H1 (cell line): Measurements from ENCODE around the gene OSMR. TPM values are rescaled to one million over a fixed set of nuclear protein-coding genes. Genes with fewer than 3 reads are reported as not detected.

Source experiments
- CTCF ChIA-PET: fragments of 300-600 bp; sonication (Branson Sonifier 250); formaldehyde crosslinking; loops from one replicate; lab custom pipeline; 2021; ENCODE audit not compliant: partially characterized antibody; lab: Charles Lee
- POLR2A ChIA-PET: fragments of 300-600 bp; sonication (Branson Sonifier 250); formaldehyde crosslinking; loops from one replicate; lab custom pipeline; 2021; ENCODE audit warnings: inconsistent platforms; ENCODE audit not compliant: partially characterized antibody; lab: Charles Lee
- DNase-seq, 2 experiments: peaks; one replicate each; pipeline versions ENCODE4 v3.0.0 to v3.0.0-alpha.2; 2010 to 2022; ENCODE audit warnings: low spot score in 2 of 2, low read depth in 1 of 2, mixed read lengths in 1 of 2
- FAIRE-seq: peaks from 2 replicates; lab custom pipeline; 2011; peaks lifted over from hg19 to GRCh38; lab: Jason Lieb, UNC
- H2AFZ ChIP-seq: 2 replicates; pipeline ENCODE4 v1.8.1; 2012; ENCODE audit warnings: low read length, inconsistent platforms
- H2AK5ac ChIP-seq: 2 replicates; pipeline ENCODE4 v1.6.1; 2013; ENCODE audit warnings: low read depth, low read length
- H2BK120ac ChIP-seq: replicated peaks from 2 replicates; pipeline ENCODE3; 2013; ENCODE audit warnings: low read depth, low read length, inconsistent platforms
- H2BK12ac ChIP-seq: 2 replicates; pipeline ENCODE4 v1.6.1; 2013; ENCODE audit warnings: low read depth, low read length
- H2BK15ac ChIP-seq: 2 replicates; pipeline ENCODE4 v1.6.1; 2013; ENCODE audit warnings: low read length
- H2BK20ac ChIP-seq: 2 replicates; pipeline ENCODE4 v1.6.1; 2013; ENCODE audit warnings: low read length
- H2BK5ac ChIP-seq: 2 replicates; pipeline ENCODE4 v1.6.1; 2013; ENCODE audit warnings: low read depth, low read length
- H3K14ac ChIP-seq: 2 replicates; pipeline ENCODE4 v1.6.1; 2013; ENCODE audit warnings: inconsistent platforms; ENCODE audit not compliant: insufficient read length
- H3K18ac ChIP-seq: 2 replicates; pipeline ENCODE4 v1.6.1; 2013; ENCODE audit warnings: low read length; ENCODE audit errors: extremely low read depth
- H3K23ac ChIP-seq: 2 replicates; pipeline ENCODE4 v1.6.1; 2013; ENCODE audit warnings: inconsistent platforms; ENCODE audit not compliant: insufficient read length
- H3K23me2 ChIP-seq: 2 replicates; pipeline ENCODE4 v1.6.1; 2013; ENCODE audit warnings: low read depth, low read length
- H3K27ac ChIP-seq: 2 replicates; pipeline ENCODE4 v1.6.1; 2011; ENCODE audit warnings: low read depth, low read length, inconsistent platforms
- H3K27me3 ChIP-seq, 4 experiments: replicated peaks in 1 of 4; 1 replicate in 1 of 4; 2 replicates in 3 of 4; pipeline versions ENCODE4 v1.6.1 to v1.8.1; 2011 to 2013; ENCODE audit warnings: low read length in 3 of 4, mild to moderate bottlenecking in 3 of 4, inconsistent platforms in 2 of 4, mixed read lengths in 2 of 4, moderate library complexity in 1 of 4; ENCODE audit not compliant: control insufficient read depth in 3 of 4, insufficient read depth in 3 of 4; ENCODE audit errors: extremely low read depth in 1 of 4
- H3K36me3 ChIP-seq, 4 experiments: 2 replicates each; pipeline versions ENCODE4 v1.6.1 to v1.8.1; 2011 to 2013; ENCODE audit warnings: mild to moderate bottlenecking in 4 of 4, low read length in 3 of 4, moderate library complexity in 2 of 4, control low read depth in 1 of 4, inconsistent platforms in 1 of 4; ENCODE audit not compliant: insufficient read depth in 4 of 4, control insufficient read depth in 2 of 4
- H3K4ac ChIP-seq: replicated peaks from 2 replicates; pipeline ENCODE3; 2013; ENCODE audit warnings: low read length, low read depth, mixed read lengths, inconsistent platforms; ENCODE audit not compliant: insufficient read length
- H3K4me1 ChIP-seq, 4 experiments: replicated peaks in 1 of 4; 1 replicate in 1 of 4; 2 replicates in 3 of 4; pipeline versions ENCODE4 v1.6.1 to v1.8.1; 2011 to 2013; ENCODE audit warnings: low read length in 3 of 4, inconsistent platforms in 2 of 4, mixed read lengths in 1 of 4; ENCODE audit not compliant: insufficient read depth in 4 of 4, control insufficient read depth in 3 of 4
- H3K4me2 ChIP-seq, 2 experiments: 2 replicates each; pipeline versions ENCODE4 v1.6.1 to v1.8.1; 2011 to 2013; ENCODE audit warnings: low read depth in 2 of 2, low read length in 2 of 2, control low read depth in 1 of 2, inconsistent platforms in 1 of 2, mild to moderate bottlenecking in 1 of 2; ENCODE audit not compliant: insufficient read depth in 1 of 2
- H3K4me3 ChIP-seq, 4 experiments: fragments of 200-600, 300-600 bp in 1 of 4; sonication (generic), shearing (Covaris generic), sonication (Bioruptor Twin) in 1 of 4; 2 replicates each; pipeline versions ENCODE4 v1.5.1 to v1.8.1; 2011 to 2016; ENCODE audit warnings: low read length in 4 of 4, low read depth in 3 of 4, control low read depth in 2 of 4, inconsistent platforms in 2 of 4, mild to moderate bottlenecking in 2 of 4, mixed read lengths in 1 of 4, moderate library complexity in 1 of 4; ENCODE audit not compliant: insufficient read depth in 2 of 4; ENCODE audit errors: extremely low read depth in 1 of 4
- H3K56ac ChIP-seq: replicated peaks from 2 replicates; pipeline ENCODE3; 2013; ENCODE audit warnings: low read depth, mild to moderate bottlenecking, mixed read lengths, low read length, inconsistent platforms; ENCODE audit not compliant: insufficient read length
- H3K79me1 ChIP-seq: 2 replicates; pipeline ENCODE4 v1.6.1; 2013; ENCODE audit warnings: low read depth, low read length, control low read depth
- H3K79me2 ChIP-seq, 2 experiments: 2 replicates each; pipeline versions ENCODE4 v1.6.1 to v1.8.1; 2012 to 2013; ENCODE audit warnings: low read length in 2 of 2, mild to moderate bottlenecking in 2 of 2, inconsistent platforms in 1 of 2; ENCODE audit not compliant: insufficient read depth in 2 of 2, control insufficient read depth in 1 of 2
- H3K9ac ChIP-seq, 4 experiments: replicated peaks in 1 of 4; 1 replicate in 1 of 4; 2 replicates in 3 of 4; pipeline versions ENCODE4 v1.6.1 to v1.8.1; 2011 to 2013; ENCODE audit warnings: low read depth in 3 of 4, low read length in 3 of 4, control low read depth in 2 of 4, mild to moderate bottlenecking in 2 of 4, moderate library complexity in 2 of 4, inconsistent platforms in 1 of 4; ENCODE audit errors: extremely low read depth in 1 of 4
- H3K9me3 ChIP-seq, 2 experiments: 2 replicates each; pipeline versions ENCODE4 v1.6.1 to v1.8.1; 2012 to 2013; ENCODE audit warnings: mild to moderate bottlenecking in 2 of 2, moderate library complexity in 2 of 2, control low read depth in 1 of 2, inconsistent platforms in 1 of 2, low read depth in 1 of 2, low read length in 1 of 2, mixed read lengths in 1 of 2; ENCODE audit not compliant: insufficient read depth in 2 of 2
- H4K20me1 ChIP-seq, 2 experiments: replicated peaks in 1 of 2; 2 replicates each; pipeline versions ENCODE3 to v1.8.1; 2011 to 2013; ENCODE audit warnings: inconsistent platforms in 2 of 2, low read length in 2 of 2, mild to moderate bottlenecking in 1 of 2; ENCODE audit not compliant: insufficient read depth in 2 of 2, control insufficient read depth in 1 of 2
- H4K5ac ChIP-seq: 2 replicates; pipeline ENCODE4 v1.6.1; 2013; ENCODE audit warnings: low read length, low read depth, mixed read lengths, inconsistent platforms; ENCODE audit not compliant: insufficient read length
- H4K8ac ChIP-seq: 2 replicates; pipeline ENCODE4 v1.8.0; 2013; ENCODE audit warnings: mild to moderate bottlenecking, moderate library complexity, low read length, inconsistent platforms; ENCODE audit not compliant: insufficient read depth; ENCODE audit errors: extremely low read depth
- H4K91ac ChIP-seq: replicated peaks from 2 replicates; pipeline ENCODE3; 2013; ENCODE audit warnings: low read length, mixed read lengths, inconsistent platforms; ENCODE audit not compliant: insufficient read length
- E2F6 ChIP-seq: IDR thresholded peaks from 2 replicates; pipeline ENCODE4 v1.6.1; 2012; ENCODE audit warnings: inconsistent platforms
- EP300 ChIP-seq, 2 experiments: IDR thresholded peaks; 1 replicate in 1 of 2; 2 replicates in 1 of 2; pipeline ENCODE4 v1.6.1; 2011 to 2012; ENCODE audit warnings: low read depth in 2 of 2, low read length in 2 of 2, mild to moderate bottlenecking in 2 of 2, borderline replicate concordance in 1 of 2, inconsistent platforms in 1 of 2, moderate library complexity in 1 of 2
- GABPA ChIP-seq: IDR thresholded peaks from 2 replicates; pipeline ENCODE4 v1.6.1; 2011; ENCODE audit warnings: mild to moderate bottlenecking, low read length, moderate library complexity, borderline replicate concordance; ENCODE audit not compliant: insufficient read depth
- GTF2F1 ChIP-seq: IDR thresholded peaks from 2 replicates; pipeline ENCODE4 v1.6.1; 2012; ENCODE audit warnings: low read depth, low read length, improper control_type of control experiment, borderline replicate concordance
- HDAC2 ChIP-seq, 2 experiments: fragments of 300-600 bp in 1 of 2; sonication (generic) in 1 of 2; IDR thresholded peaks; 2 replicates each; pipeline ENCODE4 v1.6.1; 2011 to 2012; ENCODE audit warnings: low read depth in 2 of 2, low read length in 2 of 2, mild to moderate bottlenecking in 2 of 2, moderate library complexity in 2 of 2, borderline replicate concordance in 1 of 2, inconsistent platforms in 1 of 2
- JUN ChIP-seq: IDR thresholded peaks from 2 replicates; pipeline ENCODE4 v1.6.1; 2011; ENCODE audit warnings: low read depth, mild to moderate bottlenecking, improper control_type of control experiment, low read length
- SIN3A ChIP-seq, 2 experiments: IDR thresholded peaks in 1 of 2; conservative IDR thresholded peaks in 1 of 2; 2 replicates each; pipeline ENCODE4 v1.6.1; 2011 to 2012; ENCODE audit warnings: low read length in 2 of 2, improper control_type of control experiment in 1 of 2, low read depth in 1 of 2, mild to moderate bottlenecking in 1 of 2
- SP1 ChIP-seq: IDR thresholded peaks from 2 replicates; pipeline ENCODE4 v1.6.1; 2011; ENCODE audit warnings: low read depth, low read length
- USF2 ChIP-seq: IDR thresholded peaks from 2 replicates; pipeline ENCODE4 v1.6.1; 2011; ENCODE audit warnings: low read length, improper control_type of control experiment
- WGBS, 2 experiments: shearing (Covaris generic) in 1 of 2; methylation state at CpG; one replicate each; pipeline versions ENCODE4 v1.1.6 to v1.1.7; 2013 to 2015; ENCODE audit warnings: low lambda C conversion rate in 2 of 2, mixed read lengths in 2 of 2, inconsistent platforms in 1 of 2, low coverage in 1 of 2, missing lambda C conversion rate in 1 of 2; ENCODE audit not compliant: insufficient replicate concordance in 2 of 2, insufficient coverage in 1 of 2, insufficient read length in 1 of 2; ENCODE audit errors: extremely low coverage in 1 of 2, missing lambda C conversion rate in 1 of 2; 5-methylcytosine and 5-hydroxymethylcytosine counted together
- polyA plus RNA-seq, 7 experiments: library from polyadenylated mRNA; depleted of rRNA in 3 of 7; stranded (reverse) in 5 of 7; unstranded in 2 of 7; fragments of >200 nt in 5 of 7; fragments of 200-250 nt in 2 of 7; gene quantifications; 1 replicate in 5 of 7; 2 replicates in 1 of 7; 4 replicates in 1 of 7; pipeline versions ENCODE4 v1.2.1 to v1.2.3, GENCODE V29; 2011 to 2013; ENCODE audit warnings: missing spikeins in 2 of 7, mixed read lengths in 2 of 7
- total RNA-seq: library from RNA; stranded (reverse); fragmentation: NEBNext Ultra II Directional; extraction: Animal tissue kit (Norgen Biotek cat#: 25700); gene quantifications from 2 replicates; pipeline ENCODE4 v1.2.1, GENCODE V29; 2021

The OSMR gene
- total and polyA plus RNA-seq, 2 of the 8 experiments (the other 6 are each of a cell fraction or from before 2014, with no cell fraction given): 2.3 to 2.6 TPM

- CTCF ChIA-PET: interaction anchor here (1.2 kb wide), 2 partner anchors 25 to 50 kb away, joined by 3 read pairs; no protein-coding TSS in a partner anchor
- no peak for TF ChIP-seq JUN
- TF ChIP-seq EP300 (IDR thresholded peaks at IDR 0.05; ENCODE audit: borderline replicate concordance in 1 of 2, low read depth in 2 of 2, low read length in 2 of 2): no peak
- no peak for TF ChIP-seq USF2
- TF ChIP-seq SP1: no peak
- no peak for TF ChIP-seq SIN3A (conservative IDR thresholded peaks at IDR 0.05 in 1 of 2, IDR thresholded peaks at IDR 0.05 in 1 of 2; ENCODE audit: low read depth in 1 of 2, low read length in 2 of 2)
- TF ChIP-seq HDAC2 (IDR thresholded peaks at IDR 0.05; ENCODE audit: borderline replicate concordance in 1 of 2, low read depth in 2 of 2, low read length in 2 of 2): no peak
- no peak for TF ChIP-seq E2F6
- no peak for TF ChIP-seq GABPA
- no peak for TF ChIP-seq GTF2F1
Measured at GRCh38 chr5:38871790-38872551, 26.2 kb downstream of the OSMR start.

More at GRCh38 chr5:38871790-38872551, 26.2 kb downstream of the OSMR start:
- Histone ChIP-seq H3K23ac (no peak overlapping the region), H2BK5ac (no peak overlapping the region), H3K36me3 (no peaks in the 10 kb centered on the region), H2BK120ac (no peak overlapping the region), H3K4ac (no peak overlapping the region), H3K79me1 (no peaks in the 10 kb centered on the region), H4K91ac (no peak overlapping the region), H3K4me1 (peaks cover 0 to 5% (median 3%) of the 10 kb centered on the region in 4 experiments; a peak in 2 of 7 replicates), H3K4me2 (no peak overlapping the region), H3K23me2 (no peaks in the 10 kb centered on the region), H4K5ac (no peak overlapping the region), H3K18ac (no peak overlapping the region), H3K9ac (no peak overlapping the region), H4K8ac (no peak overlapping the region), H3K56ac (no peak overlapping the region), H3K79me2 (no peaks in the 10 kb centered on the region), H2BK12ac (no peak overlapping the region), H2BK15ac (no peak overlapping the region), H3K27me3 (no peaks in the 10 kb centered on the region), H2AK5ac (no peak overlapping the region), H2BK20ac (no peak overlapping the region), H4K20me1 (no peaks in the 10 kb centered on the region), H3K9me3 (no peaks in the 10 kb centered on the region), H3K14ac (no peak overlapping the region), H3K4me3 (no peak overlapping the region), H3K27ac (no peak overlapping the region), H2AFZ (no peak overlapping the region)
- no peak for DNase-seq
- 86% methylated on average over 5 of the region's 5 CpGs; no CpG with 5 or more reads in 1 of the 2 experiments for WGBS, 2 experiments
- FAIRE-seq: no peak
- POLR2A ChIA-PET: interaction anchor here (1.6 kb wide), 1 partner anchor 16 kb away, joined by 7 read pairs; no protein-coding TSS in a partner anchor
